ENCODE measurements around the gene KSR2.

Gene KSR2

DNA sequence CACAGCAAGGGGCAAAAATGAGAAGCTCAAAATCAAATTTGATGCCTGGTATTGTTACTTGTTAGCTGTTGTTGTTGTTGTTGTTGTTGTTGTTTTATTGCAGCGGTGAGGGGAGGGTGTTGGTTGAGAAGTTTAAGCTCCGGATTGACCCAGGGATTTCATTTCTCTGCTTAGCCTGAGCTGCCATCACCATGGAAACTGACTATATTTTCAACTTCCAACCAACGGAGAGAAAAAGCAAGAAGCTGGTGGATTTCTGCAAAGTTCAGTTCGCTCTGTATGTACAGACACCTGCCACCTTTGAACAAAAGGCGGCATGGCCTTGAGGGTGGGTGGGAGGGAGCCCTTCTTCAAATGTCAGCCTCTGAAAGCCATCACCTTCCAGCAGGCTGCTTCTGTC is 412.9 kb downstream of the KSR2 start:
- no peak overlapping the region for H2BK5ac ChIP-seq (ENCODE audit: low read depth, low read length, poor library complexity, severe bottlenecking)
- no peak overlapping the region for H2AK5ac ChIP-seq (ENCODE audit: low read length, severe bottlenecking)
- H3K36me3 ChIP-seq (ENCODE audit: control insufficient read depth in 1 of 2, insufficient read depth in 2 of 2, low read depth in 1 of 2, low read length in 2 of 2): no peaks in the 10 kb centered on the region
- no peak overlapping the region for H4K8ac ChIP-seq (ENCODE audit: low read length)
- H3K4me3 ChIP-seq (ENCODE audit: insufficient read depth in 1 of 2, low read depth in 1 of 2, low read length in 2 of 2): no peak overlapping the region
- no peak overlapping the region for H2BK12ac ChIP-seq (ENCODE audit: low read length in 2 of 2)
- H3K4ac ChIP-seq (ENCODE audit: low read depth in 1 of 2, low read length in 2 of 2): no peak overlapping the region
- no peak overlapping the region for H2BK120ac ChIP-seq (ENCODE audit: low read depth, low read length)
- H3K9ac ChIP-seq (ENCODE audit: low read length): no peak overlapping the region
- H2BK15ac ChIP-seq (ENCODE audit: low read depth, poor library complexity, severe bottlenecking): no peak overlapping the region
- peaks cover 6 to 35% of the 10 kb centered on the region in 2 experiments for H3K27me3 ChIP-seq (ENCODE audit: control insufficient read depth in 1 of 2, insufficient read depth in 1 of 2, low read length in 2 of 2)
- DNase-seq: no peak
- H3K4me2 ChIP-seq (ENCODE audit: low read length, poor library complexity, severe bottlenecking): no peak overlapping the region
- peaks cover 3% of the 10 kb centered on the region for H3K9me3 ChIP-seq (ENCODE audit: control insufficient read depth, low read length)
- no peak overlapping the region for H4K91ac ChIP-seq (ENCODE audit: low read length)
- no peak overlapping the region for H2AFZ ChIP-seq (ENCODE audit: low read depth, low read length)
- no peak overlapping the region for H3K14ac ChIP-seq (ENCODE audit: low read length in 2 of 2)
- no peak overlapping the region for H3K27ac ChIP-seq (ENCODE audit: low read length, poor library complexity, severe bottlenecking)
- WGBS: no CpG with 5 or more reads among the region's 5 CpGs
- no peak overlapping the region for H3K23ac ChIP-seq (ENCODE audit: low read length in 2 of 2)
- no peaks in the 10 kb centered on the region for H3K4me1 ChIP-seq (ENCODE audit: control insufficient read depth, insufficient read depth, low read depth, low read length)
- no peaks in the 10 kb centered on the region for H3K79me1 ChIP-seq (replicated peaks; ENCODE audit: low read length, poor library complexity, severe bottlenecking)
- H3K18ac ChIP-seq (ENCODE audit: low read depth in 1 of 2, low read length in 2 of 2): no peak overlapping the region

DNA sequence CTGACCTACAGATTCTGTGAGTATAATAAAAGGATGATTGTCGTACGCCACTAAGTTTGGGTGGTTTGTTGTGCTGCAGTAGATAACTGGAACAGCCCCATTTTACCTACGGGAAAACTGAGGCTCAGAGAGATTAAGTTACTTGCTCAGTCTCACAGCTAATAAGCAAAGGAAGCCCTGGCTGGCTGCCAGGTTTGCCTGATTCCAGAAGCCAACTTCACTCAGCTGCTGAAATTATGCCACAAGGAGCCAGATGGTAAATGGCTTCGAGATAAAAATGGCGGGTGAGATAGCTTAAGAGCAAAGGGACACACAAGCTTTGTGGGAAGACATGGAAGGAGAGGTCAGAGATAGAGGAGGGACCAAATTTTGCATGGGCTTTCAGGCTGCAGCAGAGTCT is 415.8 kb downstream of the KSR2 start:
- no peak overlapping the region for H2AFZ ChIP-seq (ENCODE audit: low read depth, low read length)
- H3K4ac ChIP-seq (ENCODE audit: low read depth in 1 of 2, low read length in 2 of 2): no peak overlapping the region
- H3K14ac ChIP-seq (ENCODE audit: low read length in 2 of 2): no peak overlapping the region
- H4K8ac ChIP-seq (ENCODE audit: low read length): no peak overlapping the region
- H3K79me1 ChIP-seq (replicated peaks; ENCODE audit: low read length, poor library complexity, severe bottlenecking): no peaks in the 10 kb centered on the region
- H2BK12ac ChIP-seq (ENCODE audit: low read length in 2 of 2): no peak overlapping the region
- H2BK15ac ChIP-seq (ENCODE audit: low read depth, poor library complexity, severe bottlenecking): no peak overlapping the region
- WGBS: 94% methylated on average over 5 of the region's 5 CpGs
- H2BK120ac ChIP-seq (ENCODE audit: low read depth, low read length): no peak overlapping the region
- H3K4me3 ChIP-seq (ENCODE audit: insufficient read depth in 1 of 2, low read depth in 1 of 2, low read length in 2 of 2): no peak overlapping the region
- peaks cover 2 to 39% of the 10 kb centered on the region in 2 experiments for H3K27me3 ChIP-seq (ENCODE audit: control insufficient read depth in 1 of 2, insufficient read depth in 1 of 2, low read length in 2 of 2)
- no peak for DNase-seq
- no peak overlapping the region for H3K23ac ChIP-seq (ENCODE audit: low read length in 2 of 2)
- peaks cover 3% of the 10 kb centered on the region for H3K9me3 ChIP-seq (ENCODE audit: control insufficient read depth, low read length)
- H3K4me2 ChIP-seq (ENCODE audit: low read length, poor library complexity, severe bottlenecking): no peak overlapping the region
- H3K18ac ChIP-seq (ENCODE audit: low read depth in 1 of 2, low read length in 2 of 2): no peak overlapping the region
- no peak overlapping the region for H3K9ac ChIP-seq (ENCODE audit: low read length)
- no peak overlapping the region for H3K27ac ChIP-seq (ENCODE audit: low read length, poor library complexity, severe bottlenecking)
- H3K36me3 ChIP-seq (ENCODE audit: control insufficient read depth in 1 of 2, insufficient read depth in 2 of 2, low read depth in 1 of 2, low read length in 2 of 2): no peaks in the 10 kb centered on the region
- H2BK5ac ChIP-seq (ENCODE audit: low read depth, low read length, poor library complexity, severe bottlenecking): no peak overlapping the region
- H3K4me1 ChIP-seq (ENCODE audit: control insufficient read depth, insufficient read depth, low read depth, low read length): no peaks in the 10 kb centered on the region
- no peak overlapping the region for H4K91ac ChIP-seq (ENCODE audit: low read length)
- H2AK5ac ChIP-seq (ENCODE audit: low read length, severe bottlenecking): no peak overlapping the region

DNA sequence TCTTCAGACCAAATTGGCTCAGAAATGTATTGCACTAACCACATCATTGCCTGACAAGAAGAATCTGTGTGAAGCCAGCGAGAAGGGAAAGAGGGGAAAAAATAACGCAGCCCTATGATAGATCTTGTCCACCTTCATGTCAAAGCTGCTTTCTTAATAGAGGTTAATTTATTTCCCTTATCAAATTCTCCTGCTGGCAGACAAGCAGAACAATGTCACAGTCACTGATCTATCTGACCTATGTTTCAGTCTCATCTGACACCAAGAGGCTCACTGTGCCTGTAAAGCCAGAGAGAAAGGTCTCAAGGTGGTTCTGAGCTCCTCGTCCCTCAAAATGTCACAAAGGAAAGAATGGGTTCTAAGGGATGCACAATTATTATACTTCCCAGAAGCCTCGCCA is 417.1 kb downstream of the KSR2 start:
- no peak for DNase-seq
- no peak overlapping the region for H3K9ac ChIP-seq (ENCODE audit: low read length)
- H3K4me3 ChIP-seq (ENCODE audit: insufficient read depth in 1 of 2, low read depth in 1 of 2, low read length in 2 of 2): no peak overlapping the region
- H3K79me1 ChIP-seq (replicated peaks; ENCODE audit: low read length, poor library complexity, severe bottlenecking): no peaks in the 10 kb centered on the region
- H4K91ac ChIP-seq (ENCODE audit: low read length): no peak overlapping the region
- H2AK5ac ChIP-seq (ENCODE audit: low read length, severe bottlenecking): no peak overlapping the region
- no peak overlapping the region for H4K8ac ChIP-seq (ENCODE audit: low read length)
- no peak overlapping the region for H3K4ac ChIP-seq (ENCODE audit: low read depth in 1 of 2, low read length in 2 of 2)
- no peak overlapping the region for H3K14ac ChIP-seq (ENCODE audit: low read length in 2 of 2)
- H2BK120ac ChIP-seq (ENCODE audit: low read depth, low read length): no peak overlapping the region
- no peak overlapping the region for H2BK5ac ChIP-seq (ENCODE audit: low read depth, low read length, poor library complexity, severe bottlenecking)
- no peak overlapping the region for H3K27ac ChIP-seq (ENCODE audit: low read length, poor library complexity, severe bottlenecking)
- no peak overlapping the region for H2BK15ac ChIP-seq (ENCODE audit: low read depth, poor library complexity, severe bottlenecking)
- no peak overlapping the region for H3K18ac ChIP-seq (ENCODE audit: low read depth in 1 of 2, low read length in 2 of 2)
- no peak overlapping the region for H2AFZ ChIP-seq (ENCODE audit: low read depth, low read length)
- H3K23ac ChIP-seq (ENCODE audit: low read length in 2 of 2): no peak overlapping the region
- no peaks in the 10 kb centered on the region for H3K4me1 ChIP-seq (ENCODE audit: control insufficient read depth, insufficient read depth, low read depth, low read length)
- 73% methylated on average over 4 of the region's 4 CpGs for WGBS
- H3K36me3 ChIP-seq (ENCODE audit: control insufficient read depth in 1 of 2, insufficient read depth in 2 of 2, low read depth in 1 of 2, low read length in 2 of 2): no peaks in the 10 kb centered on the region
- no peak overlapping the region for H3K4me2 ChIP-seq (ENCODE audit: low read length, poor library complexity, severe bottlenecking)
- peaks cover 3% of the 10 kb centered on the region for H3K9me3 ChIP-seq (ENCODE audit: control insufficient read depth, low read length)
- peaks cover 0 to 30% of the 10 kb centered on the region in 2 experiments for H3K27me3 ChIP-seq (ENCODE audit: control insufficient read depth in 1 of 2, insufficient read depth in 1 of 2, low read length in 2 of 2)
- H2BK12ac ChIP-seq (ENCODE audit: low read length in 2 of 2): no peak overlapping the region

DNA sequence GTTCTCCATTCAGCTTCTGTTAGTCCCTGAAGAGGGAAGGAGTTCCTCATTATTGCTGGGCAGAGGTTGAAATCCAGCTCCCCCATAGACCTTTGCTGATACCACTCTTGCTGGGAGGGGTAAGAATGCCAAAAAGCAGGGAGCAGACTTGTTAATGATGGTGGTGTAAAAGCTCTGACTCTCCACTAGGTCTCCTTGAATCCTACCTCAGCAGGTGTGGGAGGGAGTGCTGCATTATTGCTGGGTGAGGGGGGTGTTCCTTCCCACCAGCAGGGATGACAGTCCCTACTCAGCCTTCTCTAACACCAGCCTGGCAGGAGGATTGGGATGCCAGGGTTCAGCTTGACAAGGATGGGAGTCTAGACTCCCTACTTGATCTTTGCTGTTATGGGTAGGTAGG is 421.6 kb downstream of the KSR2 start:
- H3K36me3 ChIP-seq (ENCODE audit: control insufficient read depth in 1 of 2, insufficient read depth in 2 of 2, low read depth in 1 of 2, low read length in 2 of 2): no peaks in the 10 kb centered on the region
- no peak overlapping the region for H2BK5ac ChIP-seq (ENCODE audit: low read depth, low read length, poor library complexity, severe bottlenecking)
- no peak overlapping the region for H3K23ac ChIP-seq (ENCODE audit: low read length in 2 of 2)
- H3K9me3 ChIP-seq (ENCODE audit: control insufficient read depth, low read length): peaks cover under 1% of the 10 kb centered on the region
- no peak overlapping the region for H4K8ac ChIP-seq (ENCODE audit: low read length)
- no peaks in the 10 kb centered on the region for H3K79me1 ChIP-seq (replicated peaks; ENCODE audit: low read length, poor library complexity, severe bottlenecking)
- no peak overlapping the region for H3K9ac ChIP-seq (ENCODE audit: low read length)
- H2AFZ ChIP-seq (ENCODE audit: low read depth, low read length): no peak overlapping the region
- no peak overlapping the region for H3K18ac ChIP-seq (ENCODE audit: low read depth in 1 of 2, low read length in 2 of 2)
- no peak overlapping the region for H2BK120ac ChIP-seq (ENCODE audit: low read depth, low read length)
- no peak overlapping the region for H3K4ac ChIP-seq (ENCODE audit: low read depth in 1 of 2, low read length in 2 of 2)
- no peaks in the 10 kb centered on the region for H3K4me1 ChIP-seq (ENCODE audit: control insufficient read depth, insufficient read depth, low read depth, low read length)
- no peak overlapping the region for H3K14ac ChIP-seq (ENCODE audit: low read length in 2 of 2)
- no peak overlapping the region for H2AK5ac ChIP-seq (ENCODE audit: low read length, severe bottlenecking)
- H3K4me2 ChIP-seq (ENCODE audit: low read length, poor library complexity, severe bottlenecking): no peak overlapping the region
- no peak overlapping the region for H2BK15ac ChIP-seq (ENCODE audit: low read depth, poor library complexity, severe bottlenecking)
- H3K4me3 ChIP-seq (ENCODE audit: insufficient read depth in 1 of 2, low read depth in 1 of 2, low read length in 2 of 2): no peak overlapping the region
- DNase-seq: no peak
- no peak overlapping the region for H4K91ac ChIP-seq (ENCODE audit: low read length)
- peaks cover 0 to 37% of the 10 kb centered on the region in 2 experiments for H3K27me3 ChIP-seq (ENCODE audit: control insufficient read depth in 1 of 2, insufficient read depth in 1 of 2, low read length in 2 of 2)
- H3K27ac ChIP-seq (ENCODE audit: low read length, poor library complexity, severe bottlenecking): no peak overlapping the region
- no peak overlapping the region for H2BK12ac ChIP-seq (ENCODE audit: low read length in 2 of 2)

Measured in mesenchymal stem cell (in vitro differentiated cells and primary cell).